ENCODE results near the gene RPL10A. TPM values are rescaled to one million over a fixed set of nuclear protein-coding genes. Genes with fewer than 3 reads are reported as not detected.

The RPL10A gene
- total RNA-seq, 1 donor from 2014 or later = 1,618 TPM

DNA sequence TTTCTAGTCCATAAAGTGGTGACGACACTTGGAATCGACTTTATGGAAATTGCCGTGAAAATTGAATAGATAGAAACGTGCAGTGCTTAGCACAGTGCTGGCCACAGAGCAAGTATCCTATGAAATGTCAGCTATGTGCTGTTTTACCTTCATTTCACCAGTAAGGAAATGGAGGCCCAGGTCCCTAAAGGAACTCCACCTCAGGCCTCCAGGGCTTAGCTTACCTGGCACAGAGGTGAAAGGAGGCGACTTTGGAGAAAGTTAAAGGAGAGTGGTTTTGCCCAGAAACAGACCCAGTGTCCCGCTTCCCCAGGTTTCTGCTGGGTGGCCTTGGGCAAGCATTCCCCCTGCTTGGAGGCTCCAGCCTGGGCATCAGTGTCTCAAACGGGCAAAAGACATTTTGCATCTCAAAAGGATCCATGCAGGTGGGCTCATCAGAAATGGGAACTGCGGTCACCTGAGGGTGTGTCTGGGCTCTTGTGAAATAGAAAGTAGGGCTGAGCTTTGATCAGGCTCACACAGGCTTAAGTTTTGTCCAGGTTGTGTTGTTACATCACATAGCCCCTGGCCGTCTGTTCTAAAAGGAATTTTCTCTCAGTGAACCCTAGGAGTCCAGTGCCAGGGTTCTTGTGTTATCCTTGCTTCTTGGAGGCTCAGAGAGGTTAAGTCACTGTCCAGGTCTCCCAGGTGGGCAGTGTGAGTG is 51.3 kb downstream of the RPL10A start:
- DNase-seq (ENCODE audit: low read depth) = no peak
- TF ChIP-seq, protein P1, sequence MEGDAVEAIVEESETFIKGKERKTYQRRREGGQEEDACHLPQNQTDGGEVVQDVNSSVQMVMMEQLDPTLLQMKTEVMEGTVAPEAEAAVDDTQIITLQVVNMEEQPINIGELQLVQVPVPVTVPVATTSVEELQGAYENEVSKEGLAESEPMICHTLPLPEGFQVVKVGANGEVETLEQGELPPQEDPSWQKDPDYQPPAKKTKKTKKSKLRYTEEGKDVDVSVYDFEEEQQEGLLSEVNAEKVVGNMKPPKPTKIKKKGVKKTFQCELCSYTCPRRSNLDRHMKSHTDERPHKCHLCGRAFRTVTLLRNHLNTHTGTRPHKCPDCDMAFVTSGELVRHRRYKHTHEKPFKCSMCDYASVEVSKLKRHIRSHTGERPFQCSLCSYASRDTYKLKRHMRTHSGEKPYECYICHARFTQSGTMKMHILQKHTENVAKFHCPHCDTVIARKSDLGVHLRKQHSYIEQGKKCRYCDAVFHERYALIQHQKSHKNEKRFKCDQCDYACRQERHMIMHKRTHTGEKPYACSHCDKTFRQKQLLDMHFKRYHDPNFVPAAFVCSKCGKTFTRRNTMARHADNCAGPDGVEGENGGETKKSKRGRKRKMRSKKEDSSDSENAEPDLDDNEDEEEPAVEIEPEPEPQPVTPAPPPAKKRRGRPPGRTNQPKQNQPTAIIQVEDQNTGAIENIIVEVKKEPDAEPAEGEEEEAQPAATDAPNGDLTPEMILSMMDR (conservative IDR thresholded peaks at IDR 0.05; ENCODE audit: low read depth, low read length) = no peak
- no peak overlapping the region for H3K4me3 ChIP-seq (ENCODE audit: low read depth, low read length)

Other genes starting within 250 kb of the RPL10A start
- 11.5 and 15.9 TPM in 2 replicates for gene ZNF76, start 208.7 kb upstream of the RPL10A start, total RNA-seq
- gene DEF6, start 170.6 kb upstream of the RPL10A start, total RNA-seq = 4.2 and 6.0 TPM in 2 replicates
- gene PPARD, start 125.8 kb upstream of the RPL10A start, total RNA-seq = 8.2 and 10.8 TPM in 2 replicates
- 7.5 and 14.9 TPM in 2 replicates for gene FANCE, start 16.1 kb upstream of the RPL10A start, total RNA-seq
- 15.3 and 19.1 TPM in 2 replicates for gene TEAD3, start 28.7 kb downstream of the RPL10A start, total RNA-seq
- not detected in 2 replicates for gene TULP1, start 44.5 kb downstream of the RPL10A start, total RNA-seq
- gene FKBP5, start 220.5 kb downstream of the RPL10A start, total RNA-seq = 16.5 and 24.2 TPM in 2 replicates

Measured in epithelial cell of proximal tubule (primary cell).